ENCODE measurements around the gene SETD1A.

The SETD1A gene

GRCh38 chr16:30956601-30957455 is 726 bp upstream of the SETD1A start:
- DNase-seq = peak in 1 of 2 experiments; percentile 42

DNA sequence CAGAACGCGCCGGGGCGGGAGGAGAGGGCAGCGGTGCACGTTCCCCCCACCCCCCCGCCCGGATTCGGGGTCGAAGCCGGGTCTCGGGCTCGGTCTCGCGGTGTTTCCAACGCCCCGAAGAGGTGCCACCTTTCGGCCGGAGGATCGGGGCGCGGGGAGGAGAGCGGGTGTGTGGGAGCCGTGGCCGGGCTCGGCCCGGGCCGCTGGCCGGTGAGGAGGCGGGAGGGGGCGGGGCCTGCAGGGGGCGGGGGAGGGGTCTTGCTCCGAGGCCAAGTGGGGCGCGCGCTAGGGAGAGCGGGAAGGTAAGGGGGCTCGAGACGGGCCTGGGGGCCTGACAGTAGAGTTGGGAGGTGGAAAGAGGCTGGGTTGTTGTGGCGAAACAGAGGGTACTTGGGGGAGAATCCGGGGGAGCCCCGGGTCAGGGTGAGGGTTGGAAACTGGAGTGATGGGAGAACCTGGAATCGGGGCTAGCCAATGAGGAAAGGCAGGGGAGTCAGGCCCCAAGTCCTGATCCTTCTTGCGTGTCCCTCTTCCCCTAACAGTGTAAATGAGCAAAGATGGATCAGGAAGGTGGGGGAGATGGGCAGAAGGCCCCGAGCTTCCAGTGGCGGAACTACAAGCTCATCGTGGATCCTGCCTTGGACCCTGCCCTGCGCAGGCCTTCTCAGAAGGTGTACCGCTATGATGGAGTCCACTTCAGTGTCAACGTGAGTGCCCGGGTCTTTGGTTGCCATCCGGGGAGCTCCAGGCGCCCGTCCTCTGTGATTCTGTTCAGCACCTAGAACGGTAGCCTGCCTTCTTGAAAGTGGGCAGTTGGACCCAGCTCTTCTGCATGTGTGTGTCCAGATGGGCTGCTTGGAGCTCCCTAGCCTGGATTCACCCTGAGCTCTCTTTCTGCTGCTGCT is 873 bp downstream of the SETD1A start:
- no peak for DNase-seq

GRCh38 chr16:30961384-30961783 is 3.8 kb downstream of the SETD1A start:
- no peak for DNase-seq

DNA sequence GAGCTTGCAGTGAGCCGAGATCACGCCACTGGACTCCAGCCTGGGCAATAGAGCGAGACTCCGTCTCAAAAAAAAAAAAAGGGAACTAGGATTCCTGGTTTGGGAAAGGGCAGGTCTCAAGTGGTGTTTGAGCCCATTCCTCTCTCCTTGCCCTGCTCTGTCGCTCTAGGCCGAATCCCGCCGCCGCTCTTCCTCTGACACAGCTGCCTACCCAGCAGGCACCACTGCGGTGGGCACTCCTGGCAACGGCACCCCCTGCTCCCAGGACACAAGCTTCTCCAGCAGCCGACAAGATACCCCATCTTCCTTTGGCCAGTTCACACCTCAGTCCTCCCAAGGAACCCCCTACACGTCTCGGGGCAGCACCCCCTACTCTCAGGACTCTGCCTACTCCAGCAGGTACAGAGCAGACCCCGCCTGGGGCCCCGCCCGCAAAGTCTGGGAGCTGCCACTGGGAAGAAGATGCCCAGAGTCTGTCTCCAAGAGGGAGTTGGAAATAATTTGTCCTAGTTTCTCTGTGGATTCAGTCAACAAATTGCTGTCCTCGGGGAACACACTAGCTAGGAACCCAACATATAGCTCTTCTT is 6.5 kb downstream of the SETD1A start:
- DNase-seq = no peak

DNA sequence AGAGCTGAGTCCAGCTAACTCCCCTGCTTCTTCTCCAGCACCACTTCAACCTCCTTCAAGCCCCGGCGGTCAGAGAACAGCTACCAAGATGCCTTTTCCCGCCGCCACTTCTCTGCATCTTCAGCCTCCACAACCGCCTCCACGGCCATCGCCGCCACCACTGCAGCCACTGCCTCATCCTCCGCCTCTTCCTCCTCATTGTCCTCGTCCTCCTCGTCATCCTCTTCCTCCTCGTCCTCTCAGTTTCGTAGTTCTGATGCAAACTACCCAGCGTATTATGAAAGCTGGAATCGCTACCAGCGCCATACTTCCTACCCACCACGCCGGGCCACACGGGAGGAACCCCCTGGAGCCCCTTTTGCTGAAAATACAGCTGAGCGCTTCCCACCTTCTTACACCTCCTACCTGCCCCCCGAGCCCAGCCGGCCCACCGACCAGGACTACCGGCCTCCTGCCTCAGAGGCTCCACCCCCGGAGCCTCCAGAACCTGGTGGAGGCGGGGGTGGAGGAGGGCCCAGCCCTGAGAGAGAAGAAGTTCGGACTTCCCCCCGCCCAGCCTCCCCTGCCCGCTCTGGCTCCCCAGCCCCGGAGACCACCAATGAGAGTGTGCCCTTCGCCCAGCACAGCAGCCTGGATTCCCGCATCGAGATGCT is 7.1 kb downstream of the SETD1A start:
- DNase-seq = no peak

DNA sequence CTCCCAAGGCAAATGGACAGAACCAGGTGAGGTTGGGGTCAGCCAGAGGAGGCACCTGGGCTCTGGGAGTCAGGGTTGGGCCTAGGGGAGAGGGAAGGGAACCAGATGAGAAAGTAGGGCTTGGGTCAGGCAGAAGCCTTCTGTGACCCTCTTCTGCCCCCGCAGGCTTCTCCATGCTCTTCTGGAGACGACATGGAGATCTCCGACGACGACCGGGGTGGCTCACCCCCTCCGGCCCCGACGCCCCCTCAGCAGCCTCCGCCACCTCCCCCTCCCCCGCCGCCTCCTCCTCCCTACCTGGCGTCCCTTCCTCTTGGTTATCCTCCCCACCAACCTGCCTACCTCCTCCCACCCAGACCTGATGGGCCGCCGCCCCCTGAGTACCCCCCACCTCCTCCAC is 7.9 kb downstream of the SETD1A start:
- no peak for DNase-seq

- no peak for DNase-seq
Measured at GRCh38 chr16:30966033-30966619, 8.6 kb downstream of the SETD1A start.

GRCh38 chr16:30967795-30968194 is 10.2 kb downstream of the SETD1A start:
- DNase-seq = no peak

- no peak for DNase-seq
Measured at GRCh38 chr16:30969246-30969842, 11.8 kb downstream of the SETD1A start.

DNA sequence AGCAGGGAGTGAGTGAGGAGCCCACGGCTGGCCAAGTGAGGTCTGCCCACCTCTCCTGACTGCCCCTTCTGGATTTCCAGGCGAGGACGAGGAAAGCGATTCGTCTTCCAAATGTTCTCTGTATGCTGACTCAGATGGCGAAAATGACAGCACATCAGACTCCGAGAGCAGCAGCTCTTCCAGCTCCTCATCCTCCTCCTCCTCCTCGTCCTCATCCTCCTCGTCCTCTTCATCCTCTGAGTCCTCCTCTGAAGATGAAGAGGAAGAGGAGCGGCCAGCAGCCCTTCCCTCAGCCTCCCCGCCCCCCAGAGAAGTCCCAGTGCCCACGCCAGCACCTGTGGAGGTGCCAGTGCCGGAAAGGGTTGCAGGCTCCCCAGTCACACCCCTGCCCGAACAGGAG is 13.7 kb downstream of the SETD1A start:
- DNase-seq = no peak

DNA sequence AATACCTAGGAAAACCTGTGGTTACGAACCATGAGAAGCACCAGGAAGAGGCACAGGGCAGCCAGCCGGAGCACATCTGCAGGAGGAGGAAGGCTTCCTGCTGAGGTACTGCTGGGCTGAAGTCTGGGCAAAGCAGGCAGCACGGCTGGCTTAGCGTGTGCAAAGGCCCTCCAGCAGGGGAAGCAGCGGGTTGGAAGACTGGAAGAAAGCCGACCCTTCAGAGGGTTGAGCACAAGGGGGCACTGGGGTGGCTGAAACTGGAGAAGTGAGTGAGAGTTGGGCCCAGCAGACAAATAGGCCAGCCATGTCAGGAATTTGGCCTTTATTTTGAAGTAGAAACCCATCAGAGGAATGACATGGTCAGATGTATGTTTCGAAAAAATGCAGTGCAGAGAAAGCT is 15.3 kb downstream of the SETD1A start:
- DNase-seq = no peak

GRCh38 chr16:30974348-30974747 is 16.8 kb downstream of the SETD1A start:
- DNase-seq = no peak

DNA sequence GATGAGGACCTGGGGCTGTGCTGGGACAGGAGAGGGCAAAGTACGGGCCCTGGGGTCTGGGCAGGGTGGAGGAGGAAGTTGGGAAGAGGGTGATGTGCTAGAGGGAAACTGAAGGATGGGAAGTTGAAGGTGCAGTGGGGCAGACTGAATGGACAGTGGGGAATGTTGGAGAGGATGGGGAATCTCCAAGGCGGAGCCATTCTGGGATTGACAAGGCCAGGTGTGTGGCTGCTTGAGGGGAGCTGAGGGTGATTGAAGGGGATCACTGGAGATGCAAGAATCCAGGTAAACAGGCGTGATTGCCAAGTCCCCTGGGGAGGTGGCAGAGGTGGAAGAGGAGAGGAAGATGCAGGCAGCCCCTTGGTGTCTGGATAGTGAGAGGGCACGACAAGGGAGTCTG is 18.9 kb downstream of the SETD1A start:
- no peak for DNase-seq

DNA sequence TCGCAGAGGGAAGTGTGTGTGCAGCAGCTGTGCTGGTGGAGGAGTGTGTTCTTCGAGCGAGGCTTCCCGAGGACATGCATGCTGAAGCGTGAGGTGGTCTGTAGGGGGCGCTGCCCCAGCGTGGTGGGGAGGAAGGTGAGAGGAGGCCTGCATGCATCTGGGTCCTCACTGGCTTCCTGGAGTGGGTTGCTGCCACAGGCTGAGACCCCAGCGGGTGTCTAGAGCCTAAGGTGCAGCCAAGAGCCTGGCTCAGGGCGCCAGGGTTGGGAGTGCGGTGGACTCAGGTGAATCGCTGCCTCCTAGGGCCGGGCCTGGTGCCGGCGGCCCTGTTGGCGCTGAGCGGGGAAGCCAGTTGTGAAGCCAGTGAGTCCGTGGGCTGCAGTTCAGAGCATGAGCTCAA is 19.9 kb downstream of the SETD1A start:
- no peak for DNase-seq

GRCh38 chr16:30979170-30980022 is 21.8 kb downstream of the SETD1A start:
- DNase-seq = no peak

DNA sequence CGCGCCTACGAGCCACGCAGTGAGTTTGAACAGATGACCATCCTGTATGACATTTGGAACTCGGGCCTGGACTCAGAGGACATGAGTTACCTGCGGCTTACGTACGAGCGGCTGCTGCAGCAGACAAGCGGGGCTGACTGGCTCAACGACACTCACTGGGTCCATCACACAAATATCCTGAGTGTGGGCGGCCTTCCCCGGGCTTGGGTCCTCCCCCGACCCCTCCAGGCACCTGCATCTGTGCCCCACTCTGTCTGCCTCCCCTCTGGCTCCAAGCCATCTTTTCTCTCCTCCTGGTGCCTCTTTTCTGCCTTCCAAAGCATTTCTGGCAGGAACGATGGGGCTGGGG is 22.4 kb downstream of the SETD1A start:
- no peak for DNase-seq

DNA sequence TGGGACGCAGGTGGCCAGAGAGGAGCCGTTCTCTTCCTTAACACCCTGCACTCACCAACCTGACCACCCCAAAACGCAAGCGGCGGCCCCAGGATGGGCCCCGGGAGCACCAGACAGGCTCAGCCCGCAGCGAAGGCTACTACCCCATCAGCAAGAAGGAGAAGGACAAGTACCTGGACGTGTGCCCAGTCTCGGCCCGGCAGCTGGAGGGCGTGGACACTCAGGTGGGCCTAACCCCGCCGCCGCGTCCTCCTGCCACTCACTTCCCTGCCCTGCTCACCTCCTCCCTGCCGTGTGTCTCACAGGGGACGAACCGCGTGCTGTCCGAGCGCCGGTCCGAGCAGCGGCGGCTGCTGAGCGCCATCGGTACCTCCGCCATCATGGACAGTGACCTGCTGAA is 22.9 kb downstream of the SETD1A start:
- DNase-seq = no peak

- DNase-seq = no peak
Measured at GRCh38 chr16:30980959-30981358, 23.4 kb downstream of the SETD1A start.

DNA sequence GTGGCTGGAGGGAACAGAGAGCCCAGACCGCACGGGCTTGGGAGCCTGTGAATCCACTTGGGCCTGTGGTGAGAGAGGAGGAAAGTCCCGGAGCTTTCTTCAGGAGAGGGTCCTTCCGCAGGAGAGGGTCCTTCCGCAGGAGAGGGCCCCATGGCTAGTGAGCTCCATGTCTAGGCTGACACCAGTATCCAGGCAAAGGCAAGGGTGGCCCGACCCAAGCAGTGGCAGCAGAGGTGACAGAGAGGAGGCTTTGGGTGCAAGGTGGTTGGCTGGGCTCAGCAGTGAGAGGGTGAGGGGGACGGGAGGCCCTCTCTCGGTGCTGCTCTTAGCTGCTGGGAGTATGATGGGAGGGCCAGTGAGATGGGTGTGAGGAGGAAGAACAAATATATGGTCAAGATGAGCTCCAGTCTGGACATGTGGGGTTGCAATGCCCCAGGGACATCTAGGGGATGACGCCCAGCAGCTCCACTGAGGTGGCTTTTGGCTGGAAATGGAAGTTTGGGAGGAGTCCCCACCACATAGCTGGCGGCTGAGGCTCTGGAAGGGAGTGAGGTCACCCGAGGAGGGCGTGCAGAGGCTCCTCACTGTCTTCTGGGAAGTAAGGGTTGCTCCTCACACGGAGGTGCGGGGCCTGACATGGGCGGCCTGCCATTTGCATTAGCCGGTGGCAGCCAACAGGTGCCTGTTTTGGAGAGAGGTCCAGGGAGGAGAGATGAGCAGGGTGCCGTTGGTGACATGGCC is 25.2 kb downstream of the SETD1A start:
- no peak for DNase-seq

DNA sequence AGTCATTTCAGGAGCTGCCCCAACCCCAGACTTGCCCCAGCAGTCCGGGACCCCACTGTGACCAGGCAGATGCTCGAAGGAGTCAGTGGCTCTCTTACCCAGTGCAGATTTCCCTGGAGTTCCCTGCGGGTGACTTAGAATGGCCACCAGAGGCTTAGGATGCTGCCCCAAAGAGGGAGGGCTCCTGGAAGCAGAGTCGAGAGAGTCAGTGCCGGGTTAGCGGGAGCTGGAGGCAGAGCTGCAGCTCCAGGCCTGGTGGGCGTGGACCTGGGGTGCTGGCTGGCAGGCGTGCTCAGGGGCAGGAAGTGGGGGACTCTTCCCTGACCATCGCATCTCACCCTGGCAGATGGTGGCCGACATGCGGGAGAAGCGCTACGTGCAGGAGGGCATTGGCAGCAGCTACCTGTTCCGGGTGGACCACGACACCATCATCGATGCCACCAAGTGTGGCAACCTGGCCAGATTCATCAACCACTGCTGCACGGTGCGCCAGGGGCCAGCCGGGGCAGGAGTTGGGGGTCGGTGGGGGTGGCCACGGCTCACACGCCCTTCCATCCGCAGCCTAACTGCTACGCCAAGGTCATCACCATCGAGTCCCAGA is 25.8 kb downstream of the SETD1A start:
- DNase-seq = no peak

Data from NCI-H187 (cell line).